IPS-15b (cell line): ENCODE measurements around the gene COL23A1.
A peak's percentile ranks its signal among the peaks of the same experiment; 100 is the strongest.

Source experiments
- H3K27me3 ChIP-seq: one replicate; pipeline ENCODE4 v1.6.1; 2013; ENCODE audit warnings: low read length; ENCODE audit not compliant: control insufficient read depth, insufficient read depth
- H3K36me3 ChIP-seq: one replicate; pipeline ENCODE4 v1.6.1; 2013; ENCODE audit warnings: low read length; ENCODE audit not compliant: control insufficient read depth, insufficient read depth
- H3K4me1 ChIP-seq: one replicate; pipeline ENCODE4 v1.6.1; 2013; ENCODE audit warnings: mild to moderate bottlenecking, low read length; ENCODE audit not compliant: control insufficient read depth, insufficient read depth
- H3K4me3 ChIP-seq: one replicate; pipeline ENCODE4 v1.5.1; 2013; ENCODE audit warnings: low read depth, low read length
- H3K9ac ChIP-seq: one replicate; pipeline ENCODE4 v1.6.1; 2013; ENCODE audit warnings: low read depth, mild to moderate bottlenecking, low read length
- H3K9me3 ChIP-seq: one replicate; pipeline ENCODE4 v1.6.1; 2013; ENCODE audit warnings: mild to moderate bottlenecking, low read length; ENCODE audit not compliant: control insufficient read depth, insufficient read depth

Gene COL23A1

DNA sequence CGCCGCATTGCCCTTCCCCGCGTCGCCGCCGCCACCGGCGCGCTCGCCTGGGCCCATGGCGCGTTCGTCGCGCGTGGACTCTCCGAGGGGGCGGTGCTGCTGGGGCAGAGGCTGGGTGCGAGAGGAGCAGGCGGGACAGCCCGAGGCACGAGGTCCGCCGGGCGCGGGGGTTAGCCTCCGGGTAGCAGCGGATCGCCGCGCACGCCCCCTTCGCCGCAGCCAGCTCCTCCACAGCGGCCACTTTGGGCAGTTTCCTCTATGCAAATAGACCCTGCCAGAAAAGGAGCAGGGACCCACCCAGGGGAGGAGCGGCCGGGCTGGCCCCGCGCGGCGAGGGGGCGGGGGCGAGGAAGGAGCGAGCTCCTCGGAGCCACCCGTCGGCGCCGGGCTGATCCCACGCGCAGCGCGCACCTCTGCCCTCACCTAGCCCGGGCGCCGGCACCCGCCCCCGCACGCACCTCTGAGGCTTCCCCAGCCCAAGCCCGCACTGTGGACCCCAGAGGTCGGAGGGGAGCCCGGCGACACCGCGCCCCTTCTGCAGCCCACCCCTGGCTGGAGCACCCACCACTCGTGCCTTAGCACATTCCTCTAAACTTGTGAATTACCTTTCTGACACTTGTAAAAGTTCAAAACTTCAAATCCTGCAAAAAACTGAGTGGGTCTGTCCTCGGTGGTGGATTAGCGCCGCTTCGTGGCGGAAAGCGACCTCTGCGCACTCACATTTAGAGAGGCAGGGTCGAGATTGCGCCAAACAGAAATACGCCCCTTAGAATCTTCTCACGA lies at the start of gene COL23A1:
COL23A1 (minus strand) TSS at position 253 of the 783 bp plus-strand sequence.
- Histone ChIP-seq H3K4me3 (peak within 1 kb of the TSS; percentile 69), H3K27me3 (peaks cover 25% of the 10 kb centered on the region), H3K9me3 (peaks cover 3% of the 10 kb centered on the region), H3K4me1 (peaks cover 6% of the 10 kb centered on the region), H3K9ac (peak within 1 kb of the TSS; percentile 71), H3K36me3 (no peaks in the 10 kb centered on the region)

DNA sequence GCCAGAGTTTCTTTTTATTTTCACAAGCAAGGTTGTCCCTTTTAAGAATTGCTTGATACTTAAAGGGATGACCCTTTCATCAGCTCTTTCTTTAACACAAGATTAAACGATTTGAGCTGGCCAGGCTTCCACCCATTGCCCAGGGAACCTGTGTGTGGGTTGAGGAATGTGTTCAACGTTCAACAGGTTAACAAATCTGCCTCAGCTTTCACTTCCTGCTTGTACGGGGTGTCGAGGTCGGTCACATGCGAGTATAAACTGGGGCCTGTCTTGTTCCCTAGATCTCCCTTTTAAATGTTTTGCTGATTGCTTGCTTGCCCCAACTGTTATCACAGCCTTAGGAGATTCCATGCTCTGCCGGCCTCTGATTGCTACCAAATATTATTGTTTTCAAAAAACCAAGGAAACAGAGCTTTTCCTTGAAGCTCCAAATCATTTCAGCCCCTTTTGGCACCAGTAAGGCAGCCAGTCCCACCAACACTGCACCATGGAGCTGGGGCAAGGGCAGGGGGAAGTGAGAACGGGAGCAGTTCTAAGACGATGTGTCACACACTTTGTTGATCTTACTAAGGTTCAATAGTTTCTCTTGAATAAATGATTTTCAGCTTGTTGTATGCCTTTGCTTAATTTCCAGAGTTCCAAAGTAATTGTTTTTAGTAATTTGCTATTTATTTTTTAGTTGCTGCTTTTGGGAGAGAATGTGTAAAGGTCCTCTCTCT lies 47.3 kb upstream of the COL23A1 start:
- Histone ChIP-seq H3K4me3 (no peak overlapping the region), H3K36me3 (no peaks in the 10 kb centered on the region), H3K27me3 (no peaks in the 10 kb centered on the region), H3K9me3 (no peaks in the 10 kb centered on the region), H3K4me1 (no peaks in the 10 kb centered on the region), H3K9ac (no peak overlapping the region)

DNA sequence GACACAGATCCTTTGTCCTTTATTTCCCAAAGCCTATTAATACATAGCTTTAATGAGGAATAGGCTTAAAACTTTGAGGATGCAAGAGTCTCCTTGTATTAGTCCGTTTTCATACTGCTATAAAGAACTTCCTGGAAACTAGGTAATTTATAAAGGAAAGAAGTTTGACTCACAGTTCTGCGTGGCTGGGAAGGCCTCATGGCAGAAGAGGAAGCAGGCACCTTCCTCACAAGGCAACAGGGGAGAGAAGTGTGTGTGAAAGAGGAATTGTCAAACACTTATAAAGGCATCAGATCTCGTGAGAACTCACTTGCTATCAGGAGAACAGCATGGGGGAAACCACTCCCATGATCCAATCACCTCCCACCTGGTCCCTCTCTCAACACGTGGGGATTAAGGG lies 42.1 kb upstream of the COL23A1 start:
- Histone ChIP-seq H3K4me3 (no peak overlapping the region), H3K9me3 (no peaks in the 10 kb centered on the region), H3K36me3 (no peaks in the 10 kb centered on the region), H3K4me1 (no peaks in the 10 kb centered on the region), H3K9ac (no peak overlapping the region), H3K27me3 (peaks cover 24% of the 10 kb centered on the region)

DNA sequence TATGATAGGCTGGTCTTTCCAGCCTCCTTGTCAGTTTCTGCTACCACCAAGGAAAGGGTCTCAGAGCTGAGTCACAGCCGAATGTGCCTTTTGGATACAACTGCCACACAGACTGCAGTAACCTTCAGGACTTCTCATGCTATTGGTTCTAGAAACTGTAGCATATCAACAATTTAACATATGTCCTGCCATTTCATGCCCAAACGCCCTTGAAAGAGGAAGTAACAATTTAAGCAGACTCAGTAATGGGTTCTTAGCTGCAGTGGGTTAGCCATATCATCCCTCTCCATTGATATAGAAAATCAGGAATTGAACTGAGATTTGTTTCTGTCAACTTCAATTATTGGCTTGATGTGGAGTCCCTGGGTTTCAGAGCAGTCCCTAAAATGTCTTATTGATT lies 40.8 kb upstream of the COL23A1 start:
- no peaks in the 10 kb centered on the region for H3K4me1 ChIP-seq
- H3K9ac ChIP-seq = no peak overlapping the region

DNA sequence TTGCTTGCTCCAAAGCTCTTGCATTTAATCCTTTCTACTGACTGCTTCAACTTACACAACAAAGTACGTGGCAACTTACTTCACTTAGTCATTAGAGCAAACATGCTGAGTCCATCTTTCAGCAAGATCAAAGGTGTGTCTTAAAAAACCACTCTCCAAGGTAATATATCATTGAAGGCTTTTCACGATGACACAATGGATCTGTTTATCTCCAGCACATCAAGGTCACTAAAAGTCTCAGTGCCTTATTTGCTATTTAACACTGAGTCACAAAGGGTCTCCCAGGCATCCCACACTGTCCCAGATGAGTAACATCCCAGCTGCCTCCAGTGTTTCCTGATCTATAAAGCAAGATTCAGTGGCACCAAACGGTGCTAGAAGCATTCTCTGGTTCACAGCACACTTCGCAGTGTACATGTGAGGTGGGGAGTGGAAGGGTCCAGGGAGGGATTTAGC lies 40.3 kb upstream of the COL23A1 start:
- Histone ChIP-seq H3K4me3 (no peak overlapping the region), H3K4me1 (no peaks in the 10 kb centered on the region)

More for the DNA sequence above, 40.8 kb upstream of the COL23A1 start:
- peaks cover 24% of the 10 kb centered on the region for H3K27me3 ChIP-seq
- H3K36me3 ChIP-seq = no peaks in the 10 kb centered on the region
- H3K9me3 ChIP-seq = no peaks in the 10 kb centered on the region
- H3K4me3 ChIP-seq = no peak overlapping the region

DNA sequence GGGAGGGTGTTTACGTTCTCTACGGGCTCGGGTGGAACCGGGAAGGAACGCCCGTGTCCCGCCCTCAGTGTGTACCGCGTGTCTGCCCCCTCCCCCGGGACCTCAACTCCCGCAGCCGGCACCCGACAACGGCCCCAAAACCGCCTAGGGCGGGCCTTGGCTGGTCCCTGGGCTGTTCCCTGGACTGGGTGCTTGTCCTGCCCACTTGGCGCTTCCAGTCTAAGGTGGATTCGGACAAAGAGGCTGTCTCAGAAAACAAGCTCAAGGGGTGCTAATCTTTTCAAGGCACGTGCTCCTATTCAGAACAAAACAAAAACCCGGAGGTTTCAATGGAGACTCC lies 37.0 kb upstream of the COL23A1 start:
- Histone ChIP-seq H3K36me3 (no peaks in the 10 kb centered on the region), H3K27me3 (peaks cover 24% of the 10 kb centered on the region), H3K4me3 (peak overlapping the region; percentile 63), H3K9ac (no peak overlapping the region), H3K9me3 (no peaks in the 10 kb centered on the region), H3K4me1 (peaks cover 9% of the 10 kb centered on the region)

More for the DNA sequence above, 40.3 kb upstream of the COL23A1 start:
- peaks cover 24% of the 10 kb centered on the region for H3K27me3 ChIP-seq
- H3K9me3 ChIP-seq = no peaks in the 10 kb centered on the region
- no peak overlapping the region for H3K9ac ChIP-seq
- H3K36me3 ChIP-seq = no peaks in the 10 kb centered on the region

DNA sequence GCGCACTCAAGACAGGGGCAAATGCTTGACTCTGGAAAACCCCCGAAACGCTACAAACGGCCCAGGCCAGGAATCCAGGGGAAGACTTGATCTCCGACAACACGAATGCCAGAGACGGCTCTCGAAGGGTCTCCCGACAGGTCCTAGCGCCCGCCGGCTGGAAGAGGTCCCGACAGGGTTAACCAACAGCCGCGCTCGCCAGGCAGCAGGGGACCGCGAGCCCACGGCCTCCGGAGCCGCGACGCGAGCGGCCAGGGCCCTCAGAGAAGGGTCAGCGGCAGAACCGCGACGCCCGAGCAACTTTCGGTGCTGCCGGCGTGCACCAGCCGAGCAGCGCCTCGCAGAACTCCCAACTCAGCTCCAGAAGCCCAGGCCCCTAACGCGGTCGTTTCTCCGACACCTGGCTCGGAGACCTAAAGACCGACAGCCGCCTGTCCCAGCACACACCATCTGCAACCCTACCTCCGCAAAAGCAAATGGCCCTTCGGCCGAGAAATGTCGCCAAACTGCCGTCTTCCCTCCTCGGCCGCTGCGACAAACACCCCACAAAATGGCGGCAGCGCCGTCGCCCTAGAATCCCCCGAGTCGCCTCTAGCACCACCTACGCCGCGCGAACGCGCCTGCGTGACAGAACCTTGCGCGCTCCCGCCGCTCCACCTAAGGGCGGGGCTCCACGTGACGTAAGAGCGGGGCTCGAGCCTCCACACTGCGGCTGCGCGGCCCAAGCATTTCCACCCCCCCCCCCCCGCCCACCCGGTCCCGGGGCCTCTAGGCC lies 36.5 kb upstream of the COL23A1 start, which contains the start of gene CLK4:
CLK4 (minus strand) TSS at position 567 of the 775 bp plus-strand sequence. CDS start 3,634 bp downstream, outside the sequence.
- Histone ChIP-seq H3K4me1 (peaks cover 9% of the 10 kb centered on the region), H3K4me3 (peak within 1 kb of the TSS; percentile 99), H3K36me3 (no peaks in the 10 kb centered on the region)

DNA sequence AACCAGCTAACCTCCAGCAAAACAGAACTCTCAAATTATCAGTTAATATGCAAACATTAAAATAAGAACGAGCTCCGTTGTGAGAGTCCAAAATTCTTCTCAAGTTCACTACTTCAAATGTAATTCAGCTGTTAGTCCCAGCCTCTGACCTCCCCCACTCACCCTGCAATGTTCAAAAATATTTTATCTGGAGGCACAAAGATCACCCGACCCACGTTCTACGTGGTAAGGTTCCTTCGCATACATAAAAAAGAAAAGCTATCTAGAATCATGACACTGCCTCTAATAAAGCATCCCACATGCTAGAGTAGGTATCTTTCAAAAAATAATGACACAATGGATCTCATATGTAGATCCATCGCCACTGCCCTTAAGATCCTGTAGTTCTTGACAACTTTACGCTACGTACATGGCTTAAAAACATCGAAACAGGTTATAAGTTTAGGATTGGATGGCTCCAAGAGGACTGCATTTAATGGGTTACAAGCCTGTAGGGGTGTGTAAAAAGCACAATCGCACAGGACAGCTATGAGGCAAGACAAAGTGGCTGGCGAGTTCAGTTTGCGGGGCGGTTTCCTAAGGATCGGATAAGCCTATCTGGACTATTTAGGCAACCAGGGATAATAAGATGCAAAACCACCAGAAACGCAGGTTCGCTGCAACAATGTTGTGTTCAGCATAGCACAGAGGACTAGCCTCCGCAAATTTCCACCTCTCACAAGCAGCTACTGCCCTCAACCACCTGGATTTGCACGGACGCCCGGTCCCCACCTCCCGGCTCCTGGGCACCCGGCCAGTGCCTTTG lies 35.7 kb upstream of the COL23A1 start:
- Histone ChIP-seq H3K36me3 (no peaks in the 10 kb centered on the region), H3K4me3 (peak overlapping the region; percentile 99), H3K4me1 (peaks cover 9% of the 10 kb centered on the region), H3K27me3 (peaks cover 21% of the 10 kb centered on the region), H3K9me3 (no peaks in the 10 kb centered on the region), H3K9ac (peak overlapping the region; percentile 93)

More for the DNA sequence above, 36.5 kb upstream of the COL23A1 start, which contains the start of gene CLK4:
- Histone ChIP-seq H3K27me3 (peaks cover 24% of the 10 kb centered on the region), H3K9me3 (no peaks in the 10 kb centered on the region), H3K9ac (peak within 1 kb of the TSS; percentile 93)

DNA sequence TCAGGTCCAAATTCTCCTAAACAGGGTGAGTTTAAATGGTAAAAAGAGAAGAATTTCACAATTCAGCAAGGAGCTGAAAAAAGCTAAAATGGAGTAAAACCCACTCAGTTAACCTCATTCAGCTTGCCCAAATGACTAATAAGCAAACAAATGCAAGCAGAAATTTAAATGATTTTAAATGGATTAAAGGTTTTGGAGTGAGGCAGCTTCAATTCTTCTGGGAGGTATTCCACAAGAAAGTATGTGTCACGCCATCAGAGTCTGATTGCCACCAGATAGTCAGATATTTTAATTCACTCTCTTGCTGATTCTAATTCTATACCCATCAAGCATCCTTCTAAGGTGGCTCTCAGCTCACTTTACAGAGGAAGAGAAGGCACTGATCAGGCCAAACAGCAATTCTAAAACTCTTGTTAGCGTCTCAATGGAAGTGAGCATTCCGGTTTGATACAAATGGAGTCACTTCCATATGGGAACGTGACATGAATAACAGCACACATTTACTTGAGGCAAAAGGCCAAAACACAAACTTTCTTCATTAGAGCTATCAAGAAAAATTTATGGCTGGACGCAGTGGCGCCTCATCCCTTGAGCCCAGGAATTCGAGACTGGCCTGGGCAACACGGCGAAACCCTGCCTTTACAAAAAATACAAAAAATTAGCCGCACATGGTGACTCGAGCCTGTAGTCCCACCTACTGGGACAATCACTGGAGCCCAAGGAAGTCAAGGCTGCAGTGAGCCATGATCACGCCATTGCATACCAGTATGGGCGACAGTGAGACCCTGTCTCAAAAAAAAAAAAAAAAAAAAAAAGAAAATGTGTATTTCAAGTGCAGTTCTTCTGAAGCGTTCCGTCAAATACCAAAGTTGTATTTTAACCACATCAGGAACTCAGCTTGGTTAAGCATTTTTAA lies 34.7 kb upstream of the COL23A1 start:
- H3K27me3 ChIP-seq = peaks cover 16% of the 10 kb centered on the region
- no peaks in the 10 kb centered on the region for H3K9me3 ChIP-seq
- peak overlapping the region; percentile 99 for H3K4me3 ChIP-seq
- H3K36me3 ChIP-seq = no peaks in the 10 kb centered on the region
- H3K9ac ChIP-seq = peak overlapping the region; percentile 93
- peaks cover 13% of the 10 kb centered on the region for H3K4me1 ChIP-seq

DNA sequence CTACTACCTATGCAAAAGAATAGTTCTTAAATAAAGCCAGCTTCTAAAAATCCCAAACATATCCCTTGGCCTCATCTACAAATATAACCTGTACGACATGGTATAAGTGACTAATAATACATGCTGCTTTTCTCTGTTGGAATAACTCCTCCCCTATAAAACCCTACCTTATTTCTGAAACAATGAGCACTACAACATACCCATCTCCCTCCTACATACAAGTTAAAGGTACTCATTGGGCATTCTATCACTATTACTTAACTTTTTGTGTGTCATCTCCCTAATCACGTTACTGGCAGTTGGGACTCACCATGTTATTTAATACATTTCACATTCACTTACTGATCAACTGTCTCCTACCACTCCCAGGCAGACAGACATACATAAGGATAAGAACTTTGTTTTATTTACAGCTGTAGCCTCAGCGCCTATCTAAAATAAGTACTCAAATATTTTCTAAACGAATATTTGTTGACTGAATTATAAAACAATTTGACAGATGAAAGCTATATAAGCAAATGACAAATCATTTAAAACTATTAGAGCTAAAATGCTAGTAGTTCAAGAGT lies 32.6 kb upstream of the COL23A1 start:
- H3K9ac ChIP-seq = no peak overlapping the region
- H3K27me3 ChIP-seq = no peaks in the 10 kb centered on the region
- H3K36me3 ChIP-seq = no peaks in the 10 kb centered on the region
- H3K4me3 ChIP-seq = no peak overlapping the region
- H3K9me3 ChIP-seq = no peaks in the 10 kb centered on the region
- H3K4me1 ChIP-seq = peaks cover 18% of the 10 kb centered on the region
